ENCODE data around the gene SUSD3.

The SUSD3 gene

GRCh38 chr9:93054758-93055704 lies 3.5 kb upstream of the SUSD3 start:
- Histone ChIP-seq H3K4me3 (ENCODE audit: low read depth, low read length) (no peak overlapping the region), H3K79me2 (no peaks in the 10 kb centered on the region), H3K4me1 (no peaks in the 10 kb centered on the region), H3K36me3 (ENCODE audit: control insufficient read depth, insufficient read depth, low read length) (no peaks in the 10 kb centered on the region), H3K9ac (no peak overlapping the region), H3K9me3 (ENCODE audit: control insufficient read depth, low read length) (no peaks in the 10 kb centered on the region), H2AFZ (no peak overlapping the region), H3K4me2 (ENCODE audit: low read length) (no peak overlapping the region), H3K27ac (no peak overlapping the region), H3K27me3 (ENCODE audit: control insufficient read depth, insufficient read depth, low read length) (no peaks in the 10 kb centered on the region)
- no peak for TF ChIP-seq CTCF (IDR thresholded peaks at IDR 0.05)

- H3K9ac ChIP-seq, result no peak overlapping the region
These were observed 1.3 kb upstream of the SUSD3 start for GRCh38 chr9:93057042-93057702.

GRCh38 chr9:93057703-93058354 lies 672 bp upstream of the SUSD3 start:
- no peak for TF ChIP-seq CTCF (IDR thresholded peaks at IDR 0.05)
- Histone ChIP-seq H2AFZ (no peak overlapping the region), H3K9me3 (ENCODE audit: control insufficient read depth, low read length) (no peaks in the 10 kb centered on the region), H3K4me3 (ENCODE audit: low read depth, low read length) (no peak overlapping the region), H3K27ac (no peak overlapping the region), H3K27me3 (ENCODE audit: control insufficient read depth, insufficient read depth, low read length) (no peaks in the 10 kb centered on the region), H3K36me3 (ENCODE audit: control insufficient read depth, insufficient read depth, low read length) (no peaks in the 10 kb centered on the region), H3K9ac (no peak overlapping the region), H3K4me2 (ENCODE audit: low read length) (no peak overlapping the region), H3K4me1 (no peaks in the 10 kb centered on the region), H3K79me2 (no peaks in the 10 kb centered on the region)

More at GRCh38 chr9:93057042-93057702, 1.3 kb upstream of the SUSD3 start:
- H3K27ac ChIP-seq, result no peak overlapping the region
- TF ChIP-seq CTCF (IDR thresholded peaks at IDR 0.05), result no peak
- H3K36me3 ChIP-seq (ENCODE audit: control insufficient read depth, insufficient read depth, low read length), result no peaks in the 10 kb centered on the region
- H3K4me3 ChIP-seq (ENCODE audit: low read depth, low read length), result no peak overlapping the region
- H3K4me1 ChIP-seq, result no peaks in the 10 kb centered on the region
- H2AFZ ChIP-seq, result no peak overlapping the region
- no peaks in the 10 kb centered on the region for H3K79me2 ChIP-seq
- no peaks in the 10 kb centered on the region for H3K27me3 ChIP-seq (ENCODE audit: control insufficient read depth, insufficient read depth, low read length)
- no peaks in the 10 kb centered on the region for H3K9me3 ChIP-seq (ENCODE audit: control insufficient read depth, low read length)
- no peak overlapping the region for H3K4me2 ChIP-seq (ENCODE audit: low read length)

- Histone ChIP-seq H3K9me3 (ENCODE audit: control insufficient read depth, low read length) (no peaks in the 10 kb centered on the region), H3K4me1 (no peaks in the 10 kb centered on the region), H3K27ac (no peak overlapping the region), H3K79me2 (no peaks in the 10 kb centered on the region), H3K4me2 (ENCODE audit: low read length) (peak overlapping the region; percentile 57), H2AFZ (no peak overlapping the region), H3K27me3 (ENCODE audit: control insufficient read depth, insufficient read depth, low read length) (no peaks in the 10 kb centered on the region), H3K9ac (no peak overlapping the region), H3K36me3 (ENCODE audit: control insufficient read depth, insufficient read depth, low read length) (no peaks in the 10 kb centered on the region), H3K4me3 (ENCODE audit: low read depth, low read length) (no peak overlapping the region)
- TF ChIP-seq CTCF (IDR thresholded peaks at IDR 0.05), result no peak
These were observed 662 bp downstream of the SUSD3 start for GRCh38 chr9:93059011-93059714.
